Caco-2 (cell line): ENCODE data around the gene PNPLA5. TPM values are rescaled to one million over a fixed set of nuclear protein-coding genes. Genes with fewer than 3 reads are reported as not detected.

Experiments used
- BruUV-seq: library from RNA; stranded (reverse); fragments of 400-500 nt; replicated peaks from 2 replicates; lab custom pipeline; 2021; lab: Mats Ljungman, UMichigan
- CTCF ChIA-PET: fragments of 300-600 bp; sonication (Branson Sonifier 250); formaldehyde crosslinking; loops from one replicate; lab custom pipeline; 2022; ENCODE audit warnings: antibody characterized with exemption; lab: Charles Lee
- POLR2A ChIA-PET: fragments of 300-600 bp; sonication (Branson Sonifier 250); formaldehyde crosslinking; loops from one replicate; lab custom pipeline; 2022; ENCODE audit warnings: antibody characterized with exemption; lab: Charles Lee
- DNase-seq, 2 experiments: peaks; one replicate each; pipeline versions ENCODE4 v3.0.0 to v3.0.0-alpha.2; 2020 to 2022
- H3K27me3 ChIP-seq: replicated peaks from 2 replicates; pipeline ENCODE4 v1.6.0; 2011; ENCODE audit warnings: low read length; ENCODE audit not compliant: control insufficient read depth, insufficient read depth
- H3K36me3 ChIP-seq: 2 replicates; pipeline ENCODE4 v1.5.1; 2011; ENCODE audit warnings: low read length; ENCODE audit not compliant: control insufficient read depth, insufficient read depth
- H3K4me1 ChIP-seq: fragments of 250-450 bp; sonication (Bioruptor Pico); 2 replicates; pipeline ENCODE4 v1.5.1; 2020; ENCODE audit warnings: mild to moderate bottlenecking
- H3K4me3 ChIP-seq: 2 replicates; pipeline ENCODE4 v1.5.1; 2011; ENCODE audit warnings: low read depth, mild to moderate bottlenecking, control low read depth, low read length
- H3K9me3 ChIP-seq: fragments of 250-450 bp; sonication (Bioruptor Pico); 2 replicates; pipeline ENCODE4 v1.5.1; 2020; ENCODE audit warnings: mild to moderate bottlenecking, moderate library complexity
- H3K27ac Mint-ChIP-seq: one replicate; pipeline ENCODE4 v1.8.0; 2022; ENCODE audit warnings: mixed read lengths; ENCODE audit not compliant: unreplicated experiment
- H3K27me3 Mint-ChIP-seq: one replicate; pipeline ENCODE4 v1.8.0; 2022; ENCODE audit warnings: mixed read lengths; ENCODE audit not compliant: insufficient read depth, unreplicated experiment
- H3K36me3 Mint-ChIP-seq: one replicate; pipeline ENCODE4 v1.8.0; 2022; ENCODE audit warnings: mild to moderate bottlenecking, mixed read lengths; ENCODE audit not compliant: insufficient read depth, unreplicated experiment
- H3K4me1 Mint-ChIP-seq: one replicate; pipeline ENCODE4 v1.8.0; 2022; ENCODE audit warnings: low read depth, mixed read lengths; ENCODE audit not compliant: unreplicated experiment
- H3K4me3 Mint-ChIP-seq: one replicate; pipeline ENCODE4 v1.8.0; 2022; ENCODE audit warnings: mild to moderate bottlenecking, moderate library complexity, mixed read lengths; ENCODE audit not compliant: unreplicated experiment
- H3K9me3 Mint-ChIP-seq: one replicate; pipeline ENCODE4 v1.8.0; 2022; ENCODE audit warnings: mixed read lengths; ENCODE audit not compliant: unreplicated experiment
- intact Hi-C: fragments of 100-400 bp; cut with micrococcal nuclease; formaldehyde crosslinking; loops from one replicate; pipeline ENCODE4 v1.10.0; 2022; ENCODE audit not compliant: unreplicated experiment
- total RNA-seq: library from RNA; stranded (reverse); gene quantifications from 2 replicates; pipeline ENCODE4 v1.2.3, GENCODE V29; 2022
- TF ChIP-seq, protein P1 (sequence below), 2 experiments: fragments of 200-600 bp in 1 of 2; IDR thresholded peaks; 1 replicate in 1 of 2; 2 replicates in 1 of 2; pipeline versions ENCODE4 v1.5.1 to v1.8.0; 2011 to 2022; ENCODE audit warnings: antibody characterized with exemption in 1 of 2, control low read depth in 1 of 2, inconsistent platforms in 1 of 2, low read depth in 1 of 2, low read length in 1 of 2, mild to moderate bottlenecking in 1 of 2, moderate library complexity in 1 of 2; ENCODE audit not compliant: insufficient read depth in 1 of 2, severe bottlenecking in 1 of 2, unreplicated experiment in 1 of 2

The PNPLA5 gene
- total RNA-seq, 1 experiment from 2014 or later, result not detected

DNA sequence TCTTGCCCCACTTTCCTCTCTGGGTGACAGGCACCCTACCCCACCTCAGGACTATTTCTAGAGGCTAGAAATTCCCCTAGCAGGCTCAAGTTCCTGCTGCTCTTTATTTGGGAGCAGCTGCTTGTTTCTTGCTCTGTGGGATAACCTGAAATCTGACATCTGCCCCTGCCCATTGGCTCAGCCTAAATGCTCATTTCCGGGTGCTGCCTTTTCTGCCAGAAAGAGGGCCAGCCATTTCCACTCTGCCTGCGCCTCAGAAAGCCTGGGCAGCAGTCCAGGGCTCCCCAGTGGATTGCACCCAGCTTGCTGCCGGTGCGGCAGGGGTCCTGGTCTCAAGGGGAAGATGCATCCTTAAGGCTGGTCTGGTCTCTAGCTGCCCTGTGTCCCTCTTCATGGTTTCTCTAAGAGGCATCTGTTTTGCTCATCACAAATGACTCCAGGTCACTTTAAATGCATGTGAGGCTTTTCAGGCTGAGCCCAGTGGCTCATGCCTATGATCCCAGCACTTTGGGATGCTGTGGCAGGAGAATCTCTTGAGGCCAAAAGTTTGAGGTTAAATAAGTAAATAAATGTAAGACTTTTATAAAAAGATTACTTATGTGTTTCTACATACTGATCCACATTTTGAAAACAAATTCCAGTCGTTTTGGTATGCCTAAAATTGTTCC lies 10.3 kb upstream of the PNPLA5 start:
- Histone ChIP-seq H3K36me3 (no peaks in the 10 kb centered on the region), H3K9me3 (no peaks in the 10 kb centered on the region), H3K4me3 (no peak overlapping the region), H3K27me3 (peaks cover 2% of the 10 kb centered on the region; the same call in 1 of the 2 replicates), H3K4me1 (no peaks in the 10 kb centered on the region)
- POLR2A ChIA-PET, result no interaction called here
- no peak overlapping the region for H3K27ac Mint-ChIP-seq
- H3K4me3 Mint-ChIP-seq, result no peak overlapping the region
- no peaks in the 10 kb centered on the region for H3K4me1 Mint-ChIP-seq
- intact Hi-C loops, result no loop called here
- no peak for DNase-seq
- H3K36me3 Mint-ChIP-seq, result no peaks in the 10 kb centered on the region
- CTCF ChIA-PET, result interaction anchor here (0.7 kb wide), 1 partner anchor 44 kb away, joined by 3 read pairs; no protein-coding TSS in a partner anchor
- peaks cover 11% of the 10 kb centered on the region for H3K27me3 Mint-ChIP-seq
- no TSS peak for BruUV-seq
- no peaks in the 10 kb centered on the region for H3K9me3 Mint-ChIP-seq
- TF ChIP-seq, protein P1, sequence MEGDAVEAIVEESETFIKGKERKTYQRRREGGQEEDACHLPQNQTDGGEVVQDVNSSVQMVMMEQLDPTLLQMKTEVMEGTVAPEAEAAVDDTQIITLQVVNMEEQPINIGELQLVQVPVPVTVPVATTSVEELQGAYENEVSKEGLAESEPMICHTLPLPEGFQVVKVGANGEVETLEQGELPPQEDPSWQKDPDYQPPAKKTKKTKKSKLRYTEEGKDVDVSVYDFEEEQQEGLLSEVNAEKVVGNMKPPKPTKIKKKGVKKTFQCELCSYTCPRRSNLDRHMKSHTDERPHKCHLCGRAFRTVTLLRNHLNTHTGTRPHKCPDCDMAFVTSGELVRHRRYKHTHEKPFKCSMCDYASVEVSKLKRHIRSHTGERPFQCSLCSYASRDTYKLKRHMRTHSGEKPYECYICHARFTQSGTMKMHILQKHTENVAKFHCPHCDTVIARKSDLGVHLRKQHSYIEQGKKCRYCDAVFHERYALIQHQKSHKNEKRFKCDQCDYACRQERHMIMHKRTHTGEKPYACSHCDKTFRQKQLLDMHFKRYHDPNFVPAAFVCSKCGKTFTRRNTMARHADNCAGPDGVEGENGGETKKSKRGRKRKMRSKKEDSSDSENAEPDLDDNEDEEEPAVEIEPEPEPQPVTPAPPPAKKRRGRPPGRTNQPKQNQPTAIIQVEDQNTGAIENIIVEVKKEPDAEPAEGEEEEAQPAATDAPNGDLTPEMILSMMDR (IDR thresholded peaks at IDR 0.05; ENCODE audit: insufficient read depth in 1 of 2, low read depth in 1 of 2, low read length in 1 of 2, severe bottlenecking in 1 of 2, unreplicated experiment in 1 of 2), result no peak

DNA sequence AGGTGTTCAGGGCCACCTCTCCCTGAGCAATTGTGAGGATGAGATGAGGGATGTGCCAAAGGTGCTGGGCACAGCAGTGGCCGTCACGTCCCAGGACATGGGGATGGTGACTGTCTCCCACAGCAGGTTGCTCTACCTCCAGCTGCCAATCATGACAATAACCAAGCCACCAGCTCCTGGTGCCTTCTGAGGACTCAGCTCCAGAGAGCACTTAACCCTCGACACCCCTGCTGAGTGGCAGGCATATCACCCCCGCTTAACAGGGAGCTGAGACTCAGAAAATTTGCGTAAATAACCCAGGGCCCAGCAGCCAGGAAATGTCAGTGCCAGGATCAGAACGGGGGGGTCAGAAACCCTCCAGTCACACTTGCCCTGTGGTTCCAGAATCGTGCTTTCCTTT lies 8.4 kb upstream of the PNPLA5 start:
- H3K4me1 ChIP-seq, result no peaks in the 10 kb centered on the region
- Mint-ChIP-seq H3K27ac (no peak overlapping the region), H3K4me3 (no peak overlapping the region), H3K4me1 (no peaks in the 10 kb centered on the region), H3K36me3 (no peaks in the 10 kb centered on the region), H3K9me3 (no peaks in the 10 kb centered on the region), H3K27me3 (peaks cover 16% of the 10 kb centered on the region)
- no peak overlapping the region for H3K4me3 ChIP-seq
- H3K9me3 ChIP-seq, result no peaks in the 10 kb centered on the region
- no peaks in the 10 kb centered on the region for H3K36me3 ChIP-seq
- intact Hi-C loops, result no loop called here
- DNase-seq, result no peak
- TF ChIP-seq, protein P1 (IDR thresholded peaks at IDR 0.05; ENCODE audit: insufficient read depth in 1 of 2, low read depth in 1 of 2, low read length in 1 of 2, severe bottlenecking in 1 of 2, unreplicated experiment in 1 of 2), result no peak
- peaks cover 2% of the 10 kb centered on the region; the same call in 1 of the 2 replicates for H3K27me3 ChIP-seq
- ChIA-PET POLR2A (no interaction called here), CTCF (no interaction called here)
- BruUV-seq, result no TSS peak

DNA sequence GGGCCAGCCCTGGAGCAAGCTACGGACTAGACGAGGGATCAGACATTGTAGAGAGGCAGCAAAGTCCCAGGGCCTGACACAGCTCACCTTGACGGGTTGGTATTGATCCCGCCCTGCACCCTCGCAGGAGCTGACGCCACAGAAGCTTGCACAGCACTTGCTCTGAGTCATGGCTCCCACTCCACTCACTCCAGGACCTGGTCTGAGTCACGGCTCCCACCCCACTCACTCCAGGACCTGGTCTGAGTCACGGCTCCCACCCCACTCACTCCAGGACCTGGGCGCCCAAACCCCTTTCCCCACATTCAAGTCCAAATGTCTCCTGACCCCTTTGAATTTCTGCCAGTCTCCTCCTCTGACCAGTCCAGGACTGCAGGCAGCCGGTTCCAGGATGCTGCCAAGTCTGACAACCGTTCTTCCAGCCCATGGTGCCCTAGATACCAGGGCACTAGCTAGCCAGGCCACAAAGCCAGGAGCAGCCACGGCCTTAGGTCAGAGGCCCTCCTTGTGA lies 6.0 kb upstream of the PNPLA5 start:
- H3K4me1 ChIP-seq, result no peaks in the 10 kb centered on the region
- DNase-seq, result no peak
- POLR2A ChIA-PET, result no interaction called here

More for the DNA sequence above, 6.0 kb upstream of the PNPLA5 start:
- CTCF ChIA-PET, result interaction anchor here (1.4 to 1.5 kb wide), 2 partner anchors 15 to 48 kb away, joined by 4 read pairs; no protein-coding TSS in a partner anchor
- Histone ChIP-seq H3K4me3 (no peak overlapping the region), H3K9me3 (no peaks in the 10 kb centered on the region), H3K36me3 (no peaks in the 10 kb centered on the region), H3K27me3 (peaks cover 2% of the 10 kb centered on the region; the same call in 1 of the 2 replicates)
- no peaks in the 10 kb centered on the region for H3K4me1 Mint-ChIP-seq
- H3K4me3 Mint-ChIP-seq, result no peak overlapping the region
- BruUV-seq, result no TSS peak
- no peaks in the 10 kb centered on the region for H3K36me3 Mint-ChIP-seq
- intact Hi-C loops, result no loop called here
- peaks cover 21% of the 10 kb centered on the region for H3K27me3 Mint-ChIP-seq
- TF ChIP-seq, protein P1 (IDR thresholded peaks at IDR 0.05; ENCODE audit: insufficient read depth in 1 of 2, low read depth in 1 of 2, low read length in 1 of 2, severe bottlenecking in 1 of 2, unreplicated experiment in 1 of 2), result no peak
- H3K9me3 Mint-ChIP-seq, result no peaks in the 10 kb centered on the region
- no peak overlapping the region for H3K27ac Mint-ChIP-seq
